Erythroblast (primary cell): Measurements from ENCODE around the gene CBLL1.

ENCODE experiments used
- GATA1 ChIP-seq: IDR thresholded peaks from 2 replicates; pipeline ENCODE4 v1.6.1; 2011; ENCODE audit warnings: low read depth, mild to moderate bottlenecking, control low read depth, low read length, moderate library complexity
- POLR2A ChIP-seq: IDR thresholded peaks from 2 replicates; pipeline ENCODE4 v1.6.1; 2011; ENCODE audit warnings: mild to moderate bottlenecking, low read length

DNA sequence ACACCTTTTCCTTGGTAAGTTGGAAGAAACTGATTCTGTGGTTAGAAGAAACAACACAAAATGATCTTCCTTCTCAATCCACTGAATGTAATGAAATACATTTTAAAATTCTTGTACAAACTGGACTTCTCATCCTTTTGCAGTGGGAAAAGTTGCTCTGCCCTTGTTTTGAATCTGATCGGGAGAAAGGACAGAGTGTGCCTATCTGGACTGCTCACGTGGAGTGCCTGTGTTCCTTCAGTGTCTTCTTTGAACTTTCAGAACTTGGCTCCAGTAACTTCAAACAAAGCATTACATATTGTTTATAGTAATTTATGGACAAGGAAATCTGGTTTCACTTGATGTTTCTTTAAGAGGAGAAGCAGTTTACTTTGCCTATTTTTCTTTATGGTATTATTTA, 42.0 kb downstream of the CBLL1 start:
- TF ChIP-seq POLR2A (no peak), GATA1 (no peak)
